Measurements from ENCODE around the gene UGT1A7. TPM values are rescaled to one million over a fixed set of nuclear protein-coding genes. Genes with fewer than 3 reads are reported as not detected.

Gene UGT1A7
- total RNA-seq, 2 donors from 2014 or later, result not detected

DNA sequence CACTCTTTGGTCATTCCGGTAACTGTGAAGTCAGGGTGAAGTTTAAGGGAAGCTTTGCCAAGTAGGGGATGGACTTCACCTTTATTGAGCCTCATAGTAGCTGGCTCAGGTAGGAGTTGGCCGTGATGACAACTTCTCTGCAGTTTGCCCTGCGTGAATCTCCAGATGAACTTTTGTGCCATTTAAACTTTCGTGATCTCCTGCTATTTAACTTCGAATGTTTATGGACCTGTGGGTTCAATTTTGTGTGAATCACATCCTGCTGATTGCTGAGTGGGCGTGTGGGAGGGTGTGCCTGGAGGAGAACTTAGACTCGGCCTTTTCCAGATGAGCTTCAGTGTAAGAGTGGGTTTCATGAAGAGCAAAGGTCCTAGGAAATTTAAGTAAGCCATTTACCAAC lies 82.6 kb downstream of the UGT1A7 start:
- H3K27me3 Mint-ChIP-seq (ENCODE audit: low read depth), result peaks cover 27% of the 10 kb centered on the region
- no peak overlapping the region for H3K4me3 Mint-ChIP-seq
- DNase-seq (no peak), ATAC-seq (replicated peaks in 1 of 2) (no peak)
- no peak overlapping the region for H3K27ac Mint-ChIP-seq
- no peaks in the 10 kb centered on the region for H3K36me3 Mint-ChIP-seq (ENCODE audit: insufficient read depth in 2 of 2)
- no peaks in the 10 kb centered on the region for H3K9me3 Mint-ChIP-seq
- no peaks in the 10 kb centered on the region for H3K4me1 Mint-ChIP-seq (ENCODE audit: low read depth)

DNA sequence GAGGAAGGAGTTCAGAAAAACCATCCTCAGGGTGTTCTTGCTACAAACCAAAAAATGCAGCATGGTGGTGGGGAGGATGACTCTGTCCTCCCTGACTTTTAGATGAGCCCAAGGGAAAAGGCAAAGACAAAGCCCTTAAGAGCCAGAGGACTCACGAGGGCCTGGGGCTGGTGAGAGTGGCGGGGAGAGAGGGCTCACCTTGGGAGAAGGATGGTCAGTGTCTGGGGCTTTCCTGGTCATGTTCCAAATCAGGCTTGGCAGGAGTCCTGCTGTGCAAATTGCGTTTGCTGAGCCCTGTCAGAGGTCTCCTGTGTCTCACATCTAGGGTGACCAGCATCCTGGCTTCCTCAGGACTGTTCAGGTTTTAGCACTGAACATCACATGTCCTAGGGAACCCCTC lies 83.1 kb downstream of the UGT1A7 start:
- Mint-ChIP-seq H3K27ac (no peak overlapping the region), H3K27me3 (ENCODE audit: low read depth) (peaks cover 30% of the 10 kb centered on the region), H3K9me3 (no peaks in the 10 kb centered on the region), H3K4me1 (ENCODE audit: low read depth) (no peaks in the 10 kb centered on the region), H3K36me3 (ENCODE audit: insufficient read depth in 2 of 2) (no peaks in the 10 kb centered on the region), H3K4me3 (no peak overlapping the region)
- ATAC-seq (replicated peaks in 1 of 2) (no peak), DNase-seq (no peak)

DNA sequence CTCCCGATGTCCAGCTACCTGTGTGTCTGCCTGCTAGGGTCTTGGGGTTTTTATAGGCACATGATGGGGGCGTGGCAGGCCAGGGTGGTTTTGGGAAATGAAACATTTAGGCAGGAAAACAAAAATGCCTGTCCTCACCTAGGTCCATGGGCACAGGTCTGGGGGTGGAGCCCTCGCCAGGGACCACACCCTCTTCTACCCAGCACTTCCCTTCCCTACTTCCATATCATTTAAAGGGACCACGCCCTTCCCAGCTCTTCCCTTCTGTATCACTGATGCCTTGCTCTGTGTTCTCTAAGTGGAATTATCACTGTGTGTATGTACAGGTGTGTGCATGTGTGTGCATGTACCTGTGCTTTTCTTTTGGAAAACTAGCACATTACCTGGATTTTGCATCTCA lies 84.7 kb downstream of the UGT1A7 start:
- H3K27me3 Mint-ChIP-seq (ENCODE audit: low read depth), result peaks cover 30% of the 10 kb centered on the region
- ATAC-seq (replicated peaks in 1 of 2) (no peak), DNase-seq (no peak)
- no peak overlapping the region for H3K4me3 Mint-ChIP-seq
- H3K4me1 Mint-ChIP-seq (ENCODE audit: low read depth), result no peaks in the 10 kb centered on the region
- no peaks in the 10 kb centered on the region for H3K9me3 Mint-ChIP-seq
- no peaks in the 10 kb centered on the region for H3K36me3 Mint-ChIP-seq (ENCODE audit: insufficient read depth in 2 of 2)
- no peak overlapping the region for H3K27ac Mint-ChIP-seq

DNA sequence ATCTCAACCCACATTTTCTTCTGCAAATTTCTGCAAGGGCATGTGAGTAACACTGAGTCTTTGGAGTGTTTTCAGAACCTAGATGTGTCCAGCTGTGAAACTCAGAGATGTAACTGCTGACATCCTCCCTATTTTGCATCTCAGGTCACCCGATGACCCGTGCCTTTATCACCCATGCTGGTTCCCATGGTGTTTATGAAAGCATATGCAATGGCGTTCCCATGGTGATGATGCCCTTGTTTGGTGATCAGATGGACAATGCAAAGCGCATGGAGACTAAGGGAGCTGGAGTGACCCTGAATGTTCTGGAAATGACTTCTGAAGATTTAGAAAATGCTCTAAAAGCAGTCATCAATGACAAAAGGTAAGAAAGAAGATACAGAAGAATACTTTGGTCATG lies 86.4 kb downstream of the UGT1A7 start:
- Mint-ChIP-seq H3K9me3 (no peaks in the 10 kb centered on the region), H3K27ac (no peak overlapping the region), H3K36me3 (ENCODE audit: insufficient read depth in 2 of 2) (no peaks in the 10 kb centered on the region), H3K27me3 (ENCODE audit: low read depth) (peaks cover 30% of the 10 kb centered on the region), H3K4me3 (no peak overlapping the region), H3K4me1 (ENCODE audit: low read depth) (no peaks in the 10 kb centered on the region)
- no peak for ATAC-seq (replicated peaks in 1 of 2)
- no peak for DNase-seq

DNA sequence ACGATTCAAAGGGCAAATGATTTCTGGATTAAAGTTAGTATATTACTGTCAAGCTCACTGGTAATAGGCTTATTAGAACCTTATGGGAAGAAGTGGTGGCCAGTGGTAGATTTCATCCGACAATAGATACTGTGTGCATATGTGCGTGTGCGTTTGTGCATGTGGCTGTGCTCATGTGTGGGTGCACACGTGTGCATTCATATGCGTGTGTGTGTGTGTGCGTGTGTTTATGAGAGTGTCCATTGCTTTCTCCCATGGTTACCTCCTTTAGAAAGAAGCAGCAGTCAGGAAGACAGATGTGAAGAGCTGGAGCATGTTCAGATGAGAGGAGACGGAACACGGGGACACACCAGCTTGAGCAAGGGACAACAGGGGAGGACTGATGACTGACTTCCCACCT lies 87.6 kb downstream of the UGT1A7 start:
- Mint-ChIP-seq H3K4me1 (ENCODE audit: low read depth) (no peaks in the 10 kb centered on the region), H3K36me3 (ENCODE audit: insufficient read depth in 2 of 2) (no peaks in the 10 kb centered on the region), H3K27me3 (ENCODE audit: low read depth) (peaks cover 18% of the 10 kb centered on the region), H3K9me3 (no peaks in the 10 kb centered on the region), H3K27ac (no peak overlapping the region), H3K4me3 (no peak overlapping the region)
- ATAC-seq (replicated peaks in 1 of 2), result no peak
- DNase-seq, result no peak

DNA sequence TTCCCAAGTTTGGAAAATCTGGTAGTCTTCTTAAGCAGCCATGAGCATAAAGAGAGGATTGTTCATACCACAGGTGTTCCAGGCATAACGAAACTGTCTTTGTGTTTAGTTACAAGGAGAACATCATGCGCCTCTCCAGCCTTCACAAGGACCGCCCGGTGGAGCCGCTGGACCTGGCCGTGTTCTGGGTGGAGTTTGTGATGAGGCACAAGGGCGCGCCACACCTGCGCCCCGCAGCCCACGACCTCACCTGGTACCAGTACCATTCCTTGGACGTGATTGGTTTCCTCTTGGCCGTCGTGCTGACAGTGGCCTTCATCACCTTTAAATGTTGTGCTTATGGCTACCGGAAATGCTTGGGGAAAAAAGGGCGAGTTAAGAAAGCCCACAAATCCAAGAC lies 90.5 kb downstream of the UGT1A7 start:
- DNase-seq (no peak), ATAC-seq (replicated peaks in 1 of 2) (no peak)
- peaks cover 6% of the 10 kb centered on the region for H3K27me3 Mint-ChIP-seq (ENCODE audit: low read depth)
- H3K27ac Mint-ChIP-seq, result no peak overlapping the region
- H3K36me3 Mint-ChIP-seq (ENCODE audit: insufficient read depth in 2 of 2), result peaks cover 2 to 4% of the 10 kb centered on the region in 2 donors
- H3K9me3 Mint-ChIP-seq, result peaks cover 5 to 7% of the 10 kb centered on the region in 2 donors
- no peak overlapping the region for H3K4me3 Mint-ChIP-seq
- H3K4me1 Mint-ChIP-seq (ENCODE audit: low read depth), result no peaks in the 10 kb centered on the region

DNA sequence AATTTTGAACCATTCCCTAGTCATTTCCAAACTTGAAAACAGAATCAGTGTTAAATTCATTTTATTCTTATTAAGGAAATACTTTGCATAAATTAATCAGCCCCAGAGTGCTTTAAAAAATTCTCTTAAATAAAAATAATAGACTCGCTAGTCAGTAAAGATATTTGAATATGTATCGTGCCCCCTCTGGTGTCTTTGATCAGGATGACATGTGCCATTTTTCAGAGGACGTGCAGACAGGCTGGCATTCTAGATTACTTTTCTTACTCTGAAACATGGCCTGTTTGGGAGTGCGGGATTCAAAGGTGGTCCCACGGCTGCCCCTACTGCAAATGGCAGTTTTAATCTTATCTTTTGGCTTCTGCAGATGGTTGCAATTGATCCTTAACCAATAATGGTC lies 90.9 kb downstream of the UGT1A7 start:
- H3K4me1 Mint-ChIP-seq (ENCODE audit: low read depth), result no peaks in the 10 kb centered on the region
- peaks cover 7 to 8% of the 10 kb centered on the region in 2 donors for H3K9me3 Mint-ChIP-seq
- H3K27me3 Mint-ChIP-seq (ENCODE audit: low read depth), result peaks cover 6% of the 10 kb centered on the region
- no peak overlapping the region for H3K27ac Mint-ChIP-seq
- H3K4me3 Mint-ChIP-seq, result no peak overlapping the region
- ATAC-seq (replicated peaks in 1 of 2) (no peak), DNase-seq (no peak)
- peaks cover 2 to 4% of the 10 kb centered on the region in 2 donors for H3K36me3 Mint-ChIP-seq (ENCODE audit: insufficient read depth in 2 of 2)

DNA sequence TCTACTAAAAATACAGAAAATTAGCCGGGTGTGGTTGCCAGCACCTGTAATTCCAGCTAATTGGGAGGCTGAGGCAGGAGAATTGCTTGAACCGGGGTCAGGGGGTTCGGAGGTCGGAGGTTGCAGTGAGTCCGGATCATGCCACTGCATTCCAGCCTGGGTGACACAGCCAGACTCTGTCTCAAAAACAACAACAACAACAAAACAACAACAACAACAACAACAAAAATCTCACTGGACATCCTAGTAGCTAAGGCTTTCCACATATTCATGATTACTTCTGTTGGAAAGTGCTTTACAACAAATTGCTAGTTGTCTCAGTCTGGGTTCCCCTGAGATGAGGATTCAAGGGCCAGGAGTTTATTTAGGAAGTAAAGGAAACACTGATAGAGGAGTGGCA lies 92.2 kb downstream of the UGT1A7 start:
- H3K27me3 Mint-ChIP-seq (ENCODE audit: low read depth), result peaks cover 6% of the 10 kb centered on the region
- H3K4me3 Mint-ChIP-seq, result no peak overlapping the region
- H3K4me1 Mint-ChIP-seq (ENCODE audit: low read depth), result no peaks in the 10 kb centered on the region
- H3K27ac Mint-ChIP-seq, result no peak overlapping the region
- peaks cover 2 to 4% of the 10 kb centered on the region in 2 donors for H3K36me3 Mint-ChIP-seq (ENCODE audit: insufficient read depth in 2 of 2)
- DNase-seq (no peak), ATAC-seq (replicated peaks in 1 of 2) (no peak)
- peaks cover 7 to 8% of the 10 kb centered on the region in 2 donors for H3K9me3 Mint-ChIP-seq

DNA sequence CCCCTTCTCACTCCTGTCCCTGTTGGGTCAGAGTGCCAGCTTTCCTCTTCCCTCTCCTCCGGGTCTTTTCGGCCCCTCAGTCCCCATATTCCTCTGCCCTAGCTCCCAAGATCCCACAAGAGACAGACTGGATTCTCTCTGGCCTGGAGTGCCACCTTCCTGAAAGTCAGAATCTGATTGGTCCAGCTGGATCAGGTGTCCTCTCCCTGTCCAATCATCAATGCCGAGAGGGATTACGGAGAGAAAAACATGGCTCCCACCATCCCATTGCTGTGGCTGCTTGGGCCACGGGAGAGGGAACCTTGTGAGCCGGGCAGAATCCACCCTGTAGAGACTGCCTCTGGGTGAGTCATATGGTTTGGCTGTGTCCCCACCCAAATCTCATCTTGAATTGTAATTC lies 93.7 kb downstream of the UGT1A7 start:
- peaks cover 2 to 4% of the 10 kb centered on the region in 2 donors for H3K36me3 Mint-ChIP-seq (ENCODE audit: insufficient read depth in 2 of 2)
- ATAC-seq (replicated peaks in 1 of 2), result no peak
- no peaks in the 10 kb centered on the region for H3K4me1 Mint-ChIP-seq (ENCODE audit: low read depth)
- no peak overlapping the region for H3K27ac Mint-ChIP-seq
- peaks cover 7 to 10% of the 10 kb centered on the region in 2 donors for H3K9me3 Mint-ChIP-seq
- H3K27me3 Mint-ChIP-seq (ENCODE audit: low read depth), result no peaks in the 10 kb centered on the region
- H3K4me3 Mint-ChIP-seq, result no peak overlapping the region
- DNase-seq, result no peak

DNA sequence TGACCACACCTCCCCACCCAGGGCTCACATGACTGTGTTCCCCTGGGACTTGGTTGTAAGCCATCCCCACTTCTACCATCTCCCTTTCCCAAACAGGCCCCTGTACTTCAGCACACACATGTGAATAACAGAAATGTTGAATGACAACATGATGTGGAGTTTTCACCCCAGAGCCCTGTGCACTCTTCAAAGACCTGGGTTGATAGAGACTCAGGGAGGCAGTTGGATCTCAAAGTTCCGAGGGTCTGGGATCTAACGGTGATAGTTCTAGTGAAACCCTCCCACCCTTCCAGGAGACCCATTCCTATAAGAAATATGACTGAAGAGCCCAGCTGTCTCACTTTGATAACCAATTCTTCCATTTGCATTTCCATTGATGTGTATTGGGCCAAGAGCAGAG lies 96.3 kb downstream of the UGT1A7 start, which contains the start of gene MROH2A:
Gene MROH2A (plus strand): TSS at position 301 of the 400 bp plus-strand sequence. CDS start 1,029 bp downstream, outside the sequence.
- Mint-ChIP-seq H3K4me3 (no peak within 1 kb of the TSS), H3K9me3 (peaks cover 7 to 10% of the 10 kb centered on the region in 2 donors), H3K27ac (no peak within 1 kb of the TSS), H3K4me1 (ENCODE audit: low read depth) (no peaks in the 10 kb centered on the region), H3K36me3 (ENCODE audit: insufficient read depth in 2 of 2) (peaks cover 2 to 4% of the 10 kb centered on the region in 2 donors), H3K27me3 (ENCODE audit: low read depth) (peaks cover 11% of the 10 kb centered on the region)
- ATAC-seq (replicated peaks in 1 of 2) (no peak), DNase-seq (no peak)

DNA sequence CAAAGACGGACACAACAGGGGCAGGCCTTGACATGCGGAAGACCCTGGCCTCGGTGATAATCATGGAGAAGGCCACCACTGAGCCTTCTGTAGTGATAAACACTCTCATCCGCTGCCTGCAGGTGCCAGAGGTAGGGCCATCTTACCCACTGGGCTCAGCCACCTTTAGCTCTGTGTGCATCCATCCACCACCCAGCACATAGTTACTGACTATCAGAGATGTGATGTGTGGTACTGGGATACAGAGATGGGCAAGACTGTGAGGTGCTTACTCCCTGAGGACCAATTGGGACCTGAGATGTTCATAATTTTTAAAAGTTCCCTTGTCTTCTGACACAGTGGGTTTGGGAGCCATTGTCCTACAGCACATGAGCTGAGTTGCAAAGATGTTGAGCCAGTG lies 98.0 kb downstream of the UGT1A7 start:
- Mint-ChIP-seq H3K27me3 (ENCODE audit: low read depth) (peaks cover 13% of the 10 kb centered on the region), H3K36me3 (ENCODE audit: insufficient read depth in 2 of 2) (peaks cover 2 to 4% of the 10 kb centered on the region in 2 donors), H3K4me1 (ENCODE audit: low read depth) (no peaks in the 10 kb centered on the region), H3K4me3 (no peak overlapping the region), H3K9me3 (peaks cover 7 to 10% of the 10 kb centered on the region in 2 donors), H3K27ac (no peak overlapping the region)
- ATAC-seq (replicated peaks in 1 of 2) (no peak), DNase-seq (no peak)

DNA sequence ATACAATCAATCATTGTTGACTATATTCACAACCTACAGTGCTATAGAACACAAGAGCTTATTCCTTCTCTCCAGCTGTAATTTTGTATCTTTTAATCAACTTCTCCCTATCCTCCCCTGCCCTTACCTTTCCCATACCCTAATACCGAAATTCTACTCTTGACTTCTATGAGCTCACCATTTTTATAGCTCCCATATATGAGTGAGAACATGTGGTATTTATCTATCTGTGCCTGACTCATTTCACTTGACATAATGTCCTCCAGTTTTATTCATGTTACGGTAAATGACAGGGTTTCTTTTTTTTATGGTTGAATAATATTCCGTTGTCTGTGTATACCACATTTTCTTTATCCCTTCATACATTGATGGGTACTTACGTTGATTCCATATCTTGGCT lies 99.1 kb downstream of the UGT1A7 start:
- Mint-ChIP-seq H3K4me1 (ENCODE audit: low read depth) (no peaks in the 10 kb centered on the region), H3K36me3 (ENCODE audit: insufficient read depth in 2 of 2) (peaks cover 2 to 4% of the 10 kb centered on the region in 2 donors), H3K27me3 (ENCODE audit: low read depth) (peaks cover 13% of the 10 kb centered on the region), H3K27ac (no peak overlapping the region), H3K4me3 (no peak overlapping the region), H3K9me3 (peaks cover 5 to 10% of the 10 kb centered on the region in 2 donors)
- DNase-seq (no peak), ATAC-seq (replicated peaks in 1 of 2) (no peak)

DNA sequence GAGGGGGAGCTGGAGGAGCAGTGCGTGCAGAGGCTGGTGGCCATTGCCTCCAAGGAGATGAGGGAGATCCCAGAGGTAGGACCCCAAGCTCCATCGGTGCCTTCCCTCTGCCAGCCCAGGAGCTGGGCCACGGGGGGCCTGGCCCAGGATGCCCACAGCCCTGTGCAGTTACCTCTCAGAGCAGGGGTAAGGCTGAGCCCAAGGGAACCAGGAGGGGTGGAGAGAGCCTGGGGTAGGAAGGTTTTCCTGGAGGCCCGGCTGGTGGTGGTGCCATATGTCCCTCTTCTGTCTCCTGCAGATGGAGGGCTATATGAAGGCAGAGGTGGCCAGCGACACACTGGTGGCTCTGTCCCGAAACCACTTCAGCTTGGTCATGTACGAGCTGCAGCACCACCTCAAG lies 107.9 kb downstream of the UGT1A7 start:
- Mint-ChIP-seq H3K4me3 (no peak overlapping the region), H3K27me3 (ENCODE audit: low read depth) (no peaks in the 10 kb centered on the region), H3K4me1 (ENCODE audit: low read depth) (no peaks in the 10 kb centered on the region), H3K36me3 (ENCODE audit: insufficient read depth in 2 of 2) (no peaks in the 10 kb centered on the region), H3K27ac (no peak overlapping the region), H3K9me3 (peaks cover 3 to 5% of the 10 kb centered on the region in 2 donors)
- ATAC-seq (replicated peaks in 1 of 2) (no peak), DNase-seq (no peak)

DNA sequence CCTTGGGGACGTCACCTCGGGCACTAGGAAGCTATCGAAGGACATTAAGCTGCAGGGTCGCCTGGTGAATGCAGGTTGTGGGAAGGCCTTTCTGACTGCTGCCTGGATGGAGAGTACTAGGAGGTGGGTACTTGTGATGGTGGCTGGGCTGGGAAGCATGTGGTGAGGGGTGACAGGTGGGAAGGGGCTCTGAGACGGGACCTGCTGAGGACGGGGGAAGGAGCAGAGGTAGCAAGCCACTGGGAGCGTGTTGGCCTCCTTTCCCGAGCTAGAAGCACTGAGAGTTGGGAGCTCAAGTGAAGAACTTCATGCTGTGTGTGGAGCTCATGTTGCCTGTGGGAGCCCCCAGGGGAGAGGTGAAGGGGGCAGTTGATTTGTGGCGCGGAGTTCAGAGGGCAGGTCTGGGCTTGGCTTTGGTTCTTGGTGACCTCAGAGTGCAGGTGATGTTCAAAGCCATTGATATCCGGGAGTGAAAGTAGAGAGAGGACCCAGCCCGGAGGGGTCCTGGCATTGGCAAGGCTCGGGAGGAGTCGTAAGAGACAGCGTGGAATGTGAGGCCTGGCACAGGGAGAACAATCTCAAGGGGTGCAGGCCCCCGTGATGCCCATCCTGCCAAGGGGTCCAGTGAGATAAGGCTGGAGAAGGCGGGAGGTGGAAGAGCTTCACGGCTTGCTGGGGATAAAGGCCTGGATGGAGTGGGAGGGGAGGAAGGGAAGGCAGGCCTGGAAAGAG lies 109.6 kb downstream of the UGT1A7 start:
- H3K36me3 Mint-ChIP-seq (ENCODE audit: insufficient read depth in 2 of 2), result no peaks in the 10 kb centered on the region
- peaks cover under 1 to 2% of the 10 kb centered on the region in 2 donors for H3K9me3 Mint-ChIP-seq

More for the DNA sequence above, 109.6 kb downstream of the UGT1A7 start:
- Mint-ChIP-seq H3K4me1 (ENCODE audit: low read depth) (no peaks in the 10 kb centered on the region), H3K27ac (no peak overlapping the region), H3K27me3 (ENCODE audit: low read depth) (no peaks in the 10 kb centered on the region), H3K4me3 (no peak overlapping the region)
- DNase-seq (no peak), ATAC-seq (replicated peaks in 1 of 2) (no peak)

Measured in activated T-cell treated with anti-CD3 and anti-CD28 coated beads, Interleukin-2, amount 50 U/mL, for 72 hours (primary cell).